HG03103 (cell line): ENCODE measurements around the gene PDPK1.
"Not testable (repeated sequence)": the region's sequence is repeated elsewhere in the genome, so short reads cannot be mapped to it uniquely, and the experiment has no call there.

Experiments
- ATAC-seq: cut with Tn5 transposase; IDR thresholded peaks from one replicate; pipeline ENCODE4 v1.9.1; 2021; ENCODE audit warnings: low read depth; ENCODE audit not compliant: unreplicated experiment

The PDPK1 gene

DNA sequence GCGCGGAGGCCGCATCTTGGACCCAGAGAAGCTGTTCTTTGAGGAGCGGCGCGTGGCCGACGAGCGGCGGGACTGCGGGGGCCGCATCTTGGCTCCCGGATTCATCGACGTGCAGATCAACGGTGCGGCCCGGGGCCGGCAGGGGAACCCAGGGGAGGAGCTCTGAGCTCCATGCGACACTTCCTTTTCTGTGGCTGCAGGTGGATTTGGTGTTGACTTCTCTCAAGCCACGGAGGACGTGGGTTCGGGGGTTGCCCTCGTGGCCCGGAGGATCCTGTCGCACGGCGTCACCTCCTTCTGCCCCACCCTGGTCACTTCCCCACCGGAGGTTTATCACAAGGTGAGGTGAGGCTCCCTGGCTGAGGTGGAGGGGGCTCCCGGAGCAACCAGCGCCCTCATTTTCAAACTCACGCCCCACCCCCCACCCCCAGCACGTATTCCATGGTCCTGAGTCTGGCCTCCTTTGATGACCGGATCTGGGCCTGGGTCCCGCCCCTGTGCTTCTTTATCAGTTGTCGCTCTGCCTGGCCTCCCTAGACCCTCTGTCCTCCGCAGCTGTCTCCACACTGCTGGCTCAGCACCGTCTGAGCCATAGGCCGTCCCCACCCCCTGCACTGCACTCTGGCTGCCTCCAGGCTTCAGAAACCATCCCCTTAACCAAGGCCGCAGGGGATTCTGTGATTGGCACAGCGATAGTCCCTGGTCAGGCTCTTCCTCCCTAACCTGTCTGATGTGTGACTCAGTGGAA lies 16.9 kb upstream of the PDPK1 start:
- ATAC-seq: no peak

DNA sequence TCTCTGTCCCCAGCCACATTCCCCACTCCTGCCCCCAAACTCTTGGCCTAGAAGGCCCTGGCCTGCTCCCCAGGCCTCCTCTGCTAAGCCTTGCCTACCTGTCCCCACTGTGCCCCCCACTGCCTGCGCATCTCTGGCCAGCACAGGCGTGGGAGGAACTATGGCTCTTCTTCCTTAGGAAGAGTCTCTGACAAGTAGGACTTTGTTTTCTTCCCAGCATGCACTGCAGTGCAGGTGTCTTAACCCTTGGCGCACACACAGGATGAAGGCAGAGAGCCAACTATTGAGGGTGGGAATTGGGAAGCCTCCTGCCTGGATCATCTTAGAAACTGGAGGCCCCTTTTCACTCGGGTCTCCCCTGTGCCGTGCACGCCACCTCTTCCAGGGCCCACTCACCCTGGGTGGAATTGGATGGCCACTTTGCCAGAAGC lies 14.0 kb upstream of the PDPK1 start:
- ATAC-seq: no peak

- ATAC-seq: no peak
These were observed 13.4 kb upstream of the PDPK1 start for GRCh38 chr16:2524339-2524938.

GRCh38 chr16:2526135-2526534 lies 11.7 kb upstream of the PDPK1 start:
- ATAC-seq: no peak

- ATAC-seq: no peak
These were observed 10.6 kb upstream of the PDPK1 start for GRCh38 chr16:2527071-2527783.

- ATAC-seq: no peak
These were observed 10.1 kb upstream of the PDPK1 start for GRCh38 chr16:2527784-2528100.

GRCh38 chr16:2528161-2529060 lies 9.4 kb upstream of the PDPK1 start:
- no peak for ATAC-seq

DNA sequence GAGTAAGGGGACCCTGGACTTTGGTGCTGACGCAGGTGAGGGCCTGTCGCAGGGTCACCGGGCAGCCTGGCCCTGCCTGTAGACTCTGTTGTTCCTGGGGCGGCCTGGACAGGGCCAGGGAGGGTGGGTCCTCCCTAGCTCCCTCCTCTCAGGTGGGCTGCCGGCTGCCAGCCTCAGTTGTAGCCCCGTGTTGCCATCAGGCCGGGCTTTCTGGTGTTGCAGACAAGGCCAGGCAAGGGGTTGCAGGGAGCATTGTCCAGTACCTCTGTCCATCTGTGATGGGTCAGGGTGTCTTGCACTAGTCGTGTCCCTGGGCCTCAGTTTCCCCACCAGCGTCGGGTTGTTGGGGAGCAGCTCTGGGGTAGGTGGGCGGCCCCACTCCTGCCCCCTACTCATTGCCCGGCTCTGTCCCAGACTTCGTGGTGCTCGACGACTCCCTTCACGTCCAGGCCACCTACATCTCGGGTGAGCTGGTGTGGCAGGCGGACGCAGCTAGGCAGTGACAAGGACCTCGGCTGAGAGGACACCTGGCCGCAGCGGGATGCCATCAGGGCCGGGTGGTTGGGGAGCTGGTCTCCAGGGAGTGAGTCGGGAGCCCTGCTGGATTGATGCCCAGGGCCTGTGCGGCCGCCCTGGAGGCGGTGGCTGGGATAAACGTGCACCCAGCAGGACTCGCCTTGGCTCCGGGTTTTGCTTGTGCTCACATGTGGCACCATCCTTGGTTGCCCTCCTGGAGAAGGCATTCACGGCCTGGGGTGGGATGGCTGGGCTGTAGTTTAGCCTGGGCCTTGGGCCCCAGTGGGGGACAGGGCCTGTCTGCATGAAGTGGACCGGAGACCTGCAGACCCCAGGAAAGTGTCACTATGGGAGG lies 8.5 kb upstream of the PDPK1 start:
- ATAC-seq: no peak

DNA sequence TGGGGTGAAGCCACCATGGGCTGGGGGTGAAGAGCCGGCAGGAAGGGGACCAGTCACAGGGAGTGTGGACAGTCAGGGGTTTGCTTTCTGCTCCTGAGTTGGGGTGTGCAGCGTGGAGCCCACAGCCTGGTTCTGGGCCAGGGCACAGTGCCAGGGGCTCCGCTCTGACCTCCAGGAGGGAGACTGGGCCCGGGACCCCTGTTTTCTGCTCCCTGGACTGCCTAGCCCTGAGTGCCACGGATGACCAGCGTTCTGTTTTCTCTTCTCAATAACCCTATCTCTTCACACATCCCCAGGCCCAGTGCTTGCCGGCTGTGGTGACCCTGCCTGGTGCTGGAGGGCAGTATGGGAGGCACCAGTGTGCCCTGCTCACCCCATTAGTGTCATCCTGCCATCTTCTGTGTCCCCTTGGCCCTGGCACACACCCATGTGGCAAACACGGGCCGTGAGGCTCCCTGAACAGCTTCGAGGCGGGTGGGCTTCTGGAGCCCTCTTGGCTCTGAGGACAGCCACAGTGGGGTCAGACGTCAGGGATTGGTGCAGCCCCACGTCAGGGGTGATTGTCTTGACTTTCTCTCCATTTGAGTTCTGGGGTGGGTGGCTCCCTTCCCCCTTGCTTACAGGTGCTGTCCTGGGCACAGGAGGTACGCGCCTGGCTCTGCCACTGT lies 7.7 kb upstream of the PDPK1 start:
- ATAC-seq: no peak

DNA sequence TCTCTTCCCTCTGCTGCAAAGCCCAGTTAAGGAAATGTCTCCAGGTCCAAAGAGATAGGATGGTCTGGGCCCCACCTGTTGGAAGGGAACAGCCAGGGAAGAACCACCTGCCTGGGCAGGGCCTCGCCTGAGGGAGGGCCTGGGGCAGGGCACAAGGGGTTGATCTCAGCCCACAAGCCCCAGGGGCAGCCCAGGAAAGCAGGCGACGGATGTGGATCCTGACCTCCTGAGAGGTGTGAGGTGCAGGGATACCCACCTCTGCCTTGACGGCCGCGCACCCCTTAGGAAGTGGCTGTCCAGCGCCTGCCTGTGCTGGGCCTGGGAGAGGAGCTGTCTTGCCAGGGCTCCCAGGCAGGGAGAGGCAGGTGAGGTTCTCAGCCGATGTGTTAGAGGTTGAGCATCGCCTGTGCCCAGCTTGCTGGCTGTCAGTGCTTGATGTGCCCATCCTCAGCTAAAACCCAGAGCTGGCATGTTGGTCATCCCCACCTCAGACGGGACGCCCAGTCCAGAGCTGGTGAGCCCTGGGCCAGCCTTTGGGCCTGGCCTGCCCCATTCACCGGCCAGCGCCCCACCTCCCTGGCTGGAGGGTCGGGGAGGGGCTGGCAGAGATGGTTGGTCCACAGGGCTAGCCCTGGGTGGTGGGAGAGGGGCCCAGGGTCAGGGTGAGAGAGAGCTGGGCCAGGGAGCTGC lies 7.0 kb upstream of the PDPK1 start:
- ATAC-seq: no peak

- ATAC-seq: no peak
These were observed 6.5 kb upstream of the PDPK1 start, which contains the start of gene CEMP1 for GRCh38 chr16:2531371-2531695. CEMP1 (minus strand) TSS chr16:2531408; CDS start chr16:2531073, 335 bp downstream.

DNA sequence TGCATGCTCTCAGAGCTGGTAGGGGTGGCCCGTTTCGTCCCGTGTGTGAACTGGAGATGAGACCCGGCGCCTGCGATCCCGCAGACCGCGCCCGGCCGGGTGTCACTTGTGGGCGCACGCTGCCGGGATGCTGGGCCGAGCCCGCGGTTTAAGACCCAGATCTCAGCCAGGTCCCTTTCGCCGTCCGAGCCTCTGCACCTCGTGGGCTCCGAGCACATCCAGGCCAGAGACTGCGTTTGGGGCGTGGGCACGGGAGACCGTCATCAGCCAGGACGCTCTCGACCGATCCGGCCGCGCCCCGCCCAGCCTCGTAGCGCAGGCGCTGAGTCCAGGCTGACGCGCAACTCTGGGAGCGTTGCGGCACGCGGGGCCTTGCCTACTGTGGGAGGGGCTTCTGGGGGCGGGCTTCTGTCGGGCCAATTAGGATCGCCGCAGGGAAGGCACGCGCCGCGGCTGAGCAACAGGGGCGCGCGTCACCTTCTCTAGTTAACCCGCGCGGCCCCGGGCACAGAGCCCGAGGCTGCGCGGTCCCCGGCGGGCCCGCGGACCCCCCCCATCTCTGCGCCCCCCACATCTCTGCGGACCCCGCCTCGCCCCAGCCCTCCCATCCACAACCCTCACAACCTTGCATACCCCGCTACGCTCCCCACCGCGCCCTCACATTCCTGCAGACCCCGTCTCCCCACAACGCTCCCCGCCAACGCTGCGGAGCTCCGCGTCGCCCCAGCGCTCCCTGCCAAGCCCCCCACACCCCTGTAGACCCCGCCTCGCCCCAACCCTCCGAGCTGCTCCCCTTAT lies 5.9 kb upstream of the PDPK1 start:
- ATAC-seq: peak; percentile 85

- ATAC-seq: no peak
These were observed 5.2 kb upstream of the PDPK1 start for GRCh38 chr16:2532494-2533141.

- ATAC-seq: not testable (repeated sequence)
These were observed 4.6 kb upstream of the PDPK1 start for GRCh38 chr16:2533142-2533755.

DNA sequence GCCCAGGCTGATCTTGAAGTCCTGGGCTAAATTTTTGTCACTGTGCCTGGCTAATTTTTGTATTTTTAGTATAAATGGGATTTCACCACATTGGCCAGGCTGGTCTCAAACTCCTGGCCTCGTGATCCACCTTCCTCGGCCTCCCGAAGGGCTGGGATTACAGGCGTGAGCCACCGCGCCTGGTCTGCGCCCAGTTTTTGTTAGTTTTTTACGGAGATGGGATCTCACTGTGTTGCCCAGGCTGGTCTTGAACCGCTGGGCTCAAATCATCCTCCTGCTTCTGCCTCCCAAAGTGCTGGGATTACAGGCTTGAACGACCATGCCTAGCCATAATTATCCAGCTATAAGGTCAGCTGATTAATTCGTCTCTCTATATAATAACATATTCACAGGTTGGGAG lies 3.9 kb upstream of the PDPK1 start:
- no peak for ATAC-seq

DNA sequence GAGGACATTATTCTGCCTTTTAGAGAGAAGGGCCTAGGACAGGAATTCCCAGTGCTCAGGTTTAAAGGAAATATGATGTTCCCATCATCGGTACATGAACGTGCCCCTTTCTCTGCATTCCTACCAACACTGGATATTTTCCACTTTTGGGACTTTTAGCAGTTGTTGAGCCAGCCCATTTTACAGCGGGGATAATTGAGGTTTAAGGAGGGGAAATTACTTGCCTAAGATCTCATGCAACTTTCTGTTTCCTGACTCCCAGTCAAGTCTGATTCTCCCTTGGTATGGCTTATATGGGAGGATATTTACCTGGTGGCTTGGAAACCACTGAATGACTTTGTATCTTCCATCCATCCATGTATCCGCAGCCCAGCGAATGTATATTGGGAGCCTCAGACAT lies 3.5 kb upstream of the PDPK1 start:
- ATAC-seq: not testable (repeated sequence)

DNA sequence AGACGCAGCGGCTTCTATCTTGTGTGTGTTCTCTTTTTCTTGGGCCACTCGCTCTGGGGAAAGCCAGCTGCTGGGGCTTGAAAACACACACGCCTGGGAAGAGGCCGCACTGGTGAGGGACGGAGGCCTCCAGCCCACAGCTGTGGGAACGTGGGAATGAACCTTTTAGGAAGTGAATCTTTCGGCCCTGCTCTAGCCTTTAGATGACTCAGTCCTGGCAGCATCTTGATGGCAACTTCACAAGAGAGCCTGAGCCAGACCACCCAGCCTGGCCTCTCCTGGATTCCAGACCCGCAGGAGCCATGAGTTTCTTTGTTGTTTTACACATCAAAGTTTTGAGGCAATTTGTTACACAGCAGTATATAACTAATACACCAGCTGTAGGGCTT lies 2.2 kb upstream of the PDPK1 start:
- ATAC-seq: no peak
